T-helper 2 cell (primary cell): ENCODE data around the gene TNNC2.
"Not testable (repeated sequence)": the region's sequence is repeated elsewhere in the genome, so short reads cannot be mapped to it uniquely, and the experiment has no call there.

Experiments
- DNase-seq, 5 experiments: peaks; one replicate each; pipeline versions ENCODE4 v3.0.0 to v3.0.0-alpha.2; 2012 to 2022

TNNC2 gene

GRCh38 chr20:45818239-45818638, 8.9 kb downstream of the TNNC2 start:
- no peak for DNase-seq

DNA sequence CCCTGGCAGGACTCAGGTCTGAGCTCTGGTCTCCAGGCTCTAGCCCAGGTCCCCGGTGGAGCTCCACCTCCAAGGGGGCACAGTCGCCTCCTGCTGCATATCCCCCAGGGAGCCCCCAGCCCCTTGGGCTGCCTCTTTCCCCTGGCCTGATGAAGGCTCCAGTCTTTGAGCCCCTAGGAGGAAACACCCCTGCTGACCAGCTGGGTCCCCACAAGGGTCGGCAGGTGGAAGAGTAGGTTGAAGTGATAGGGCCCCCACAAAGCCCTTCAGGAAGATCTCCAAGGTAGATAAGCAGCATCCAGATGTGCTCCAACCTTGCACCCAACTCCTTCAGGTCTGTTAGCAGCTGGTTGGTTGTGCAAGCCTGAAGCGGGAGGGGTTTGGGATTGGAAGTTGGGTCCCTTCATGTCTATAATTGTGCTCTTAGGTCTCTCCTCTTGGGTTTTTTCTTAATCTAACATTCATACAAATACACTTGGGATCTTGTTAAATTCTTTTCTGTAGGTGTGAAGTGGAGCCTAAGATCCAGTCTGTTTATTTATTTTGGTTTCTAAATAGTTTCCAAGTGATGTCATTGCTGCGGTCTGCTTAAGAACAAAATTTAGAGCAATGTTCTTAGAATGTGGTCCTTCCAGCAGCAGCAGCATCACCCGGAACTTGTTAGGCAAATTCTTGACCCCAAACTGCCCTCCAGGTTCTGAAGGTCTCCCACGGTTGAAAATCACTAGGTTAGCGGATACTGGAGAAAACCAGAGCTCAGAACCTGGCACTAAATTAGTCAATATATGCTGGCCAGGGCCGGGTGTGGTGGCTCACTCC, 9.5 kb downstream of the TNNC2 start:
- no peak for DNase-seq

- DNase-seq = no peak
These were observed 10.2 kb downstream of the TNNC2 start for GRCh38 chr20:45816951-45817350.

- no peak for DNase-seq
These were observed 12.8 kb downstream of the TNNC2 start for GRCh38 chr20:45814314-45814713.

DNA sequence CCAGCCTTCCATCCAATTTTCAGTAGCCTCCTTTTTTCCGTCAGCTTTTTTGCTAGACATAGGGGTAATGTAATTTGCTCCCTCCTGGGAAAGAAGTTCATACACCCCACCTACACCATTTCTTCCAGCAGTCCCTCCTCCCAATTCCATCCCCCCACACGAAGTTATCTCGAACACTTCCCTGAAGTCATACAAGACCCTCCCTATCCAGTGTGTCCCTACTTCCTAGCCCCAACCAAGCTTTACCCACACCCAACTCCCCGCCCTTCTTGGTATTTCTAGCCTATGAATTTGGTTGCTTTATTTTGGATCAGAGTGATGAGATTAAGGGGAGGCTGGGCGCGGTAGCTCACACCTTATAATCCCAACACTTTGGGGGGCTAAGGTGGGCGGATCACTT, 13.6 kb downstream of the TNNC2 start:
- no peak for DNase-seq

GRCh38 chr20:45813006-45813340, 14.1 kb downstream of the TNNC2 start:
- no peak for DNase-seq

DNA sequence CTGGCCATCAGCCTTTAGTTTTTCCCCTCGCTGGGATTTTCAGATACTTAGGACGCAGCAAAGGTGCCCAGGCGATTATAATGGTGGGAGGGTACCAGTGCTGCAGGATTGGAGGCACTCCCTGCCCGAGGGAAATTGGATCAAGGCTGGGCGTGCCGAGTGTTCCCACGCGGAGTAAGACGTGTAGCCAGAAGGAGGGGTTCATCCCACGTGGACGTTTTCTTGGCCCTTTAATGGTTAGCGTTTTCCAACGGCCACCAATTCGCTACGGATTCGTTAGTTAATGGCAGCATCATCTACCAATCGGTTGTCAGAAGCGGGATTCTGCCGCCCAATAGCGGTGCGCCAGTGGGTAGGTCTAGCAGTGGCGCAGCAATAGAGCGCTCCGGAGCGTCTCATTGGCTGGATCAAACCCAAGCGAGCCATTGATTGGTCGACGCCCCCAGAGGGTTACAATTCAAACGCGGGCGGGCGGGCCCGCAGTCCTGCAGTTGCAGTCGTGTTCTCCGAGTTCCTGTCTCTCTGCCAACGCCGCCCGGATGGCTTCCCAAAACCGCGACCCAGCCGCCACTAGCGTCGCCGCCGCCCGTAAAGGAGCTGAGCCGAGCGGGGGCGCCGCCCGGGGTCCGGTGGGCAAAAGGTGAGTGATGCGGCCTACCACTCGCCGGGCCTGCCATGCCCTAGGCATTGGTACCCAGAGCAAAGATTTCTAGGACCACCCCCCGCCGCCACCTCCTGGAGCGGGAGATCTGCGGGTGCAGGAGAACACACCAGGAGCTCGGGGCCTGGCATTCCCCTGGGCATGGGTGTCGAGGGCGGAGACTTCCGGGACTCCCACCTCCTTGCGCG, 14.7 kb downstream of the TNNC2 start, which contains the start of gene UBE2C:
UBE2C (plus strand) TSS at position 488 of the 849 bp plus-strand sequence; CDS start at position 540, 52 bp downstream.
- DNase-seq = peak; percentile 82 to 99 (median 91)

DNA sequence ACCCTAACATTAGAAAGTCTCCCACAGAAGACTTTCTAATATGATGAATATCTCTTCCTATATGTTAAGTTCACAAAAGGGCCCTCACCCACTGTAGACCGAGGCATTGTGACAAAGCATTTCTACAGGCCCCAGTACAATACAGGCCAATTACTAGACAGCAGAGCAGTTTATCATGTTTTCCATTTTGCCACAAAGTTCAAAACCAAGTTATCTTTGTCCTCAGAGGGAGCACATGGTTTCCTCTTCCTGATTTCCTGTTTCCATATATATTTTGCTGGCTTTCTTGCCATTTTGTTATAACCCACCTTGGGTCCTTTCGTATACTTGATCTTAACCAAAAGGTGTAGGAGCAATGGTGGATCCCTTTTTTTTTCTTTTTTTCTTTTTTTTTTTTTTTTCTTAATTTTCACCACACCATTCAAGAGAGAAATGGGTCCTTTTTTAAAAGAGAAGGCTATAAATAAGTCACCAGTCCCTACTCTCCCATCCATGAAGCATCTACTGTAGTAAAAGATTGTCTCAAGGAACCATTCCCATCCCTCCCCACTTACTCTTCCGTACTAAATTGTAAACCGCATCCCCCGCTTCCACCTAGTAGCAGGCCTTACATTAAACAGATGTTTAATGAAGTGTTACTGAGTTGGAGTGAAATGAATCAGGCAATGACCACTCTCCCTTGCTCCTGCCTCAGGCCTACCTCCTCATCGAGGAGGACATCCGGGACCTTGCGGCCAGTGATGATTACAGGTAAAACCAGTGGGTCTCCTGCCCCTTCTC, 16.7 kb downstream of the TNNC2 start:
- no peak for DNase-seq

DNA sequence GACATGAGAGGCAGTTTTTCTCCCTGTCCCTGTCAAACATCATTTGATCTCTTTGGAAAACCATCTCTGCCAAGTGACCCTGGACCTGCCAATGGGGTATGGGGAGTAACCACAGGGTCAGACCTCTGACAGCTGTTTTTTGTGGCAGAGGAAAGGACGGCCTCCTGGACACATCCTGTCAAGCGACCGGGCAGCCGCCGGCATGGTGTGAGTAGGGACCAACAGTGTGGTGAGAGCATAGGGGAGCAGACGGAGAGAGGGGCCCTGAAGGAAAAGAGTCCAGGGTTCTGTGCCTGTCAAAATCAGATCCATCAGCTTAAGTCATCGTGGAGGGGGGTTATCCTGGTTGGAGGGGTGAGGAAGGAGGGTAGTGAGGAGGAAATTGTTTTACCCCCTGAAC, 25.3 kb downstream of the TNNC2 start:
- DNase-seq = no peak

GRCh38 chr20:45798935-45799642, 28.0 kb downstream of the TNNC2 start:
- DNase-seq = peak in 4 of 5 experiments; percentile 28 to 68 (median 40)

DNA sequence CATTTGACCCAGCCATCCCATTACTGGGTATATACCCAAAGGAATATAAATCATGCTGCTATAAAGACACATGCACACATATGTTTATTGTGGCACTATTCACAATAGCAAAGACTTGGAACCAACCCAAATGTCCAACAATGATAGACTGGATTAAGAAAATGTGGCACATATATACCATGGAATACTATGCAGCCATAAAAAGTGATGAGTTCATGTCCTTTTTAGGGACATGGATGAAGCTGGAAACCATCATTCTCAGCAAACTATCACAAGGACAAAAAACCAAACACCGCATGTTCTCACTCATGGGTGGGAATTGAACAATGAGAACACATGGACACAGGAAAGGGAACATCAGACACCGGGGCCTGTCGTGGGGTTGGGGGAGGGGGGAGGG, 29.2 kb downstream of the TNNC2 start:
- DNase-seq = not testable (repeated sequence)

GRCh38 chr20:45797510-45797909, 29.6 kb downstream of the TNNC2 start:
- DNase-seq = not testable (repeated sequence)

- DNase-seq = no peak
These were observed 30.6 kb downstream of the TNNC2 start for GRCh38 chr20:45796337-45797065.

DNA sequence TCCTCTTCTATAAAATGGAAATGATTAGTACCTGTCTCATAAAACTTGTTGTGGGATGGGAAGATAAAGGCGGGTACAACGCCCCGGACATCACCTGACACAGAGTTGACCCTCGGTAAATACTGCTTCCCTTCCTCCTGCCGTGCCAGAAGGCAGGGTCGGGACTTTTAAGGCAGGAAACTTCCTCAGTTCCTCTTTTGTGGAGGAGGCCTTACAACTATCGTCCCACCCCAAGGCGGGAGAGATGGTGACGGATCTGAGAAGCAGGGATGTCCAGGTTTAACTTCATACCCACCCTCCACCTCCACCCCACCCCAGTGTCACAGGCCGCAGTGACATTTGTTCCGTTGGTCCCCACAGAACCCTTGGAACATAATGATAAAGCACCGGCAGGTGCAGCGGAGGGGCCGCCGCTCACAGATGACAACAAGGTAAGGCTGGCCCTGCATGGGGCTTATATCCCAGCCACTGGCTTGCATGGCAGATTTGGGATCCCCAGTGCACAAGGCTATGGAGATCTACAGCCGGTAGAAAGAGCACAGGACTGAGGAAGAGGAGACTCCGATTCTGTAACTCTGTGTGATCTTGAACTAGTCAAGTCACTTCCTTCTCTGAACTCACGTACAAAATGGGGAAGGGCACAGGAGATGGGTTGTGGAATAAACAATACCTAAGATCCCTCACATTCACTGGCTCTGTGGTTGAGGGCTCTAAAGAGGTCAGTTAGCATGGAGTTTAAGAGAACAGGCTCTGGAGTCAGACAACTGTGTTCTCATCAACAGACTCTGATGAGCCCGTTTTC, 34.6 kb downstream of the TNNC2 start:
- peak in 2 of 5 experiments; percentile 2 to 6 for DNase-seq

DNA sequence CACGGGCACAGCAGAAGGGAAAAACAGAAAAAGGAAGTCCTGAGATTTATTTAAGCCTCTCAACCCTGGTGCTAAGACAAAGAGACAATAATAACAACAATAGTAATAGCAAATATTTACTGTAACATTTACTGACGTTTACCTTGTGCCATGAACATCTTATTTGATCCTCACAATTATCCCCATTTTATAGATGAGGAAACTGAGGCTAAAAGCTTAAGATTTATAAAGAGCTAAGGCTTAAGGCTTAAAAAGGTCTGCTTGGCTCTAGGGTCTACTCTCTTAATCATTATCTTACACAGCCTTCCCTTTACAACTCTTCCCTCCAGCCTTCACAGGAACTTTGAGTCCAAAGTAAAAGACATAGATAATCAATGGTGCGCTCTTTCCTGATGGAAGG, 38.8 kb downstream of the TNNC2 start:
- DNase-seq = no peak

- no peak for DNase-seq
These were observed 43.3 kb downstream of the TNNC2 start for GRCh38 chr20:45783656-45784294.

DNA sequence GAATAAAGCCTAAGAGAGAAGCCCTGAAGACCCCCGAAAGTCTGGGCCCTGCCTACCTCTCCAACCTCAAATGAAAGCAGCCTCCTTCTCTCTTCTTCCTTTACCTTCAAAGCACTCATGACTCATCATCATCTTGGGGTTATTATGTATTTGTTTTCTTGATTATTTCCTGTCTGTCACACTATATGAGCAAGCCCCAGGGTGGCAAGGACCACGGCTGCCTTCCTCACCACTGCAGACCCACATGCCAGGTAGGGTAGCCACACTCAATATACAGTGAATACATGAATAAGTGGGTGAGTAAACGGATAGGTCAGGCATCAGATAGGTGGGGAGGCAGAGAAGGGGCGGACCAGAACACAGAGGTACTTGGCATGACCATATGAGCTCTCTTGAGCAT, 44.2 kb downstream of the TNNC2 start:
- peak in 1 of 5 experiments; percentile 25 for DNase-seq

- DNase-seq = no peak
These were observed 45.7 kb downstream of the TNNC2 start for GRCh38 chr20:45781391-45781931.

- DNase-seq = no peak
These were observed 47.0 kb downstream of the TNNC2 start for GRCh38 chr20:45780159-45780558.
